Measurements from ENCODE around the gene PLXNB2. TPM values are rescaled to one million over a fixed set of nuclear protein-coding genes. Genes with fewer than 3 reads are reported as not detected.

The PLXNB2 gene
- total and polyA plus RNA-seq, 4 donors, result 123 to 310 (median 173) TPM

GRCh38 chr22:50243685-50244419, 63.6 kb downstream of the PLXNB2 start:
- TF ChIP-seq CTCF (IDR thresholded peaks at IDR 0.05; ENCODE audit: control extremely low read depth, extremely low read depth), result no peak
- ATAC-seq (ENCODE audit: insufficient read depth, low FRiP score) (no peak), DNase-seq (peak in 1 of 3 donors; percentile 42)
- Histone ChIP-seq H3K4me1 (ENCODE audit: control insufficient read depth in 5 of 5, insufficient read depth in 5 of 5, low read length in 5 of 5) (peaks cover 0 to 40% (median 7%) of the 10 kb centered on the region in 5 donors), H3K9ac (ENCODE audit: insufficient read depth in 1 of 2, low read length in 2 of 2) (peak overlapping the region; percentile 63 to 71), H3K36me3 (ENCODE audit: control insufficient read depth in 4 of 4, insufficient read depth in 4 of 4, low read length in 4 of 4) (peaks cover under 1 to 23% (median 22%) of the 10 kb centered on the region in 4 donors), H3K27ac (ENCODE audit: low read depth in 1 of 2, low read length in 1 of 2) (peak overlapping the region; percentile 82 to 93), H3K27me3 (ENCODE audit: control insufficient read depth in 3 of 3, insufficient read depth in 3 of 3, low read length in 2 of 3) (no peaks in the 10 kb centered on the region), H3K9me3 (ENCODE audit: control insufficient read depth in 4 of 4, insufficient read depth in 3 of 4, low read length in 3 of 4) (no peaks in the 10 kb centered on the region), H3K4me3 (peak overlapping the region; percentile 71)
- WGBS, 2 donors, result 11 to 22% methylated on average over 27 of the region's 27 CpGs

- TF ChIP-seq CTCF (IDR thresholded peaks at IDR 0.05; ENCODE audit: control extremely low read depth, extremely low read depth), result no peak
- peaks cover 3 to 21% (median 19%) of the 10 kb centered on the region in 4 donors for H3K36me3 ChIP-seq (ENCODE audit: control insufficient read depth in 4 of 4, insufficient read depth in 4 of 4, low read length in 4 of 4)
- H3K9ac ChIP-seq (ENCODE audit: insufficient read depth in 1 of 2, low read length in 2 of 2), result no peak overlapping the region
- DNase-seq (no peak), ATAC-seq (ENCODE audit: insufficient read depth, low FRiP score) (no peak)
- WGBS, 2 donors, result 61 to 77% methylated on average over 14 of the region's 14 CpGs
- H3K27ac ChIP-seq (ENCODE audit: low read depth in 1 of 2, low read length in 1 of 2), result no peak overlapping the region
- peak overlapping the region; percentile 35 for H3K4me3 ChIP-seq
- H3K9me3 ChIP-seq (ENCODE audit: control insufficient read depth in 4 of 4, insufficient read depth in 3 of 4, low read length in 3 of 4), result no peaks in the 10 kb centered on the region
- H3K4me1 ChIP-seq (ENCODE audit: control insufficient read depth in 5 of 5, insufficient read depth in 5 of 5, low read length in 5 of 5), result peaks cover 0 to 40% (median 7%) of the 10 kb centered on the region in 5 donors
- H3K27me3 ChIP-seq (ENCODE audit: control insufficient read depth in 3 of 3, insufficient read depth in 3 of 3, low read length in 2 of 3), result no peaks in the 10 kb centered on the region
Measured at GRCh38 chr22:50242406-50242949, 65.0 kb downstream of the PLXNB2 start.

- 82% methylated on average over 9 of the region's 9 CpGs for WGBS, 2 donors
- no peak for TF ChIP-seq CTCF (IDR thresholded peaks at IDR 0.05; ENCODE audit: control extremely low read depth, extremely low read depth)
- Histone ChIP-seq H3K36me3 (ENCODE audit: control insufficient read depth in 4 of 4, insufficient read depth in 4 of 4, low read length in 4 of 4) (peaks cover 3 to 20% (median 12%) of the 10 kb centered on the region in 4 donors), H3K9ac (ENCODE audit: insufficient read depth in 1 of 2, low read length in 2 of 2) (no peak overlapping the region), H3K27me3 (ENCODE audit: control insufficient read depth in 3 of 3, insufficient read depth in 3 of 3, low read length in 2 of 3) (no peaks in the 10 kb centered on the region), H3K9me3 (ENCODE audit: control insufficient read depth in 4 of 4, insufficient read depth in 3 of 4, low read length in 3 of 4) (no peaks in the 10 kb centered on the region), H3K4me1 (ENCODE audit: control insufficient read depth in 5 of 5, insufficient read depth in 5 of 5, low read length in 5 of 5) (peaks cover 0 to 29% (median 5%) of the 10 kb centered on the region in 5 donors), H3K4me3 (no peak overlapping the region), H3K27ac (ENCODE audit: low read depth in 1 of 2, low read length in 1 of 2) (no peak overlapping the region)
- DNase-seq (no peak), ATAC-seq (ENCODE audit: insufficient read depth, low FRiP score) (no peak)
Measured at GRCh38 chr22:50238755-50239154, 68.7 kb downstream of the PLXNB2 start.
